Diencephalon (tissue), 1 donor: ENCODE results near the gene TRIM38. TPM values are rescaled to one million over a fixed set of nuclear protein-coding genes. Genes with fewer than 3 reads are reported as not detected.

Source experiments
- small RNA-seq: library from RNA; depleted of rRNA; stranded (forward); fragments of <200 nt; gene quantifications from one replicate; pipeline ENCODE3, GENCODE V24; 2014
- total RNA-seq: library from RNA; depleted of rRNA; stranded (reverse); fragments of >200 nt; gene quantifications from one replicate; pipeline ENCODE4 v1.2.3, GENCODE V29; 2014

TRIM38 gene, protein sequence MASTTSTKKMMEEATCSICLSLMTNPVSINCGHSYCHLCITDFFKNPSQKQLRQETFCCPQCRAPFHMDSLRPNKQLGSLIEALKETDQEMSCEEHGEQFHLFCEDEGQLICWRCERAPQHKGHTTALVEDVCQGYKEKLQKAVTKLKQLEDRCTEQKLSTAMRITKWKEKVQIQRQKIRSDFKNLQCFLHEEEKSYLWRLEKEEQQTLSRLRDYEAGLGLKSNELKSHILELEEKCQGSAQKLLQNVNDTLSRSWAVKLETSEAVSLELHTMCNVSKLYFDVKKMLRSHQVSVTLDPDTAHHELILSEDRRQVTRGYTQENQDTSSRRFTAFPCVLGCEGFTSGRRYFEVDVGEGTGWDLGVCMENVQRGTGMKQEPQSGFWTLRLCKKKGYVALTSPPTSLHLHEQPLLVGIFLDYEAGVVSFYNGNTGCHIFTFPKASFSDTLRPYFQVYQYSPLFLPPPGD
- total RNA-seq: 0.92 TPM

DNA sequence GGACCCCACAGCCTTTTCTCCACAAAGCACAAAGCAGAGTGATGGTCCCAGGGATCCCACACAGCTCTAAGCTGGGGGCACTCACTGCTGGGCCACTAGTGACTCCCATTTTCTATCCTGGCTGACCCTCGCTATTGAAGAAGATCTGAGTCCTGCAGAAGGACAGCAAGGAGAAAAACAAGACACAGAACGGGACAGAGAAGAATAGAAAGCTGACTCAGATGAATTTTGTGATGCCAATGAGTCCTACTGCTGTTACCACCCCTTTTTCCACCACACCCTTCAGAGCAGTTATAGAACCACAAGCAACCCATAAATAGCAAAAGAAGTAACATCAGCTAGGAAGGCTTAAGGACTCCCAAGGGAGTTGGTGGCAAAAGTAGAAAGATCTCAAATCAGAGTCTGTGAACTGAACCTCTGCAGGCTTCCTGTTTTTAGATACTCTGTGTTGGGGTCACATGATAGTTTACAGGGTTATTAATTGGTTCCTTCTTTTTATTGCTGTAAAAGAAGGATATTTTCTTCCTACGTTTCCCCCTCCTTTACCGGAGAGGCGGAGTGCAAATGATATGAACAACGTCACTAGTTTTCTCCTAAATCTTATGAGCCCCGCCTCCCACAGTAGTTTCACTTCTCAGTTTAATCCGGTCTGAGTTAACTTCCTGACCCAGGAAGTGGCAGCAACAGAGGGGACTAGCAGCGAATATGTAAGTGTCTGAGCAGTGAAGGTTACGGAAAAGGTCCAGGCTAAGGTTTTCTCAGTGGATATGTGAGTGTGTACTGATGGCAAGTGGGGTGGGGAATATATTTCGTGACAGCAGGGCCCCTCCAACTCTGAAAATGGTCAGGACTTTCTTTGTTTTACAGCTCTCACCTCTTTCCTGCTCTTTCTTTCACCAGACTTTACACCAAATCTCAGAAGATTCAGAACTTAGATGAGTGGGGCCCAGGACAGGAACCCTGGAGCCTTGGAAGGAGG is at the start of gene TRIM38:
Gene TRIM38, plus strand, starts transcription at position 654 of the 979 bp plus-strand sequence. CDS start 3,721 bp downstream, outside the sequence.

DNA sequence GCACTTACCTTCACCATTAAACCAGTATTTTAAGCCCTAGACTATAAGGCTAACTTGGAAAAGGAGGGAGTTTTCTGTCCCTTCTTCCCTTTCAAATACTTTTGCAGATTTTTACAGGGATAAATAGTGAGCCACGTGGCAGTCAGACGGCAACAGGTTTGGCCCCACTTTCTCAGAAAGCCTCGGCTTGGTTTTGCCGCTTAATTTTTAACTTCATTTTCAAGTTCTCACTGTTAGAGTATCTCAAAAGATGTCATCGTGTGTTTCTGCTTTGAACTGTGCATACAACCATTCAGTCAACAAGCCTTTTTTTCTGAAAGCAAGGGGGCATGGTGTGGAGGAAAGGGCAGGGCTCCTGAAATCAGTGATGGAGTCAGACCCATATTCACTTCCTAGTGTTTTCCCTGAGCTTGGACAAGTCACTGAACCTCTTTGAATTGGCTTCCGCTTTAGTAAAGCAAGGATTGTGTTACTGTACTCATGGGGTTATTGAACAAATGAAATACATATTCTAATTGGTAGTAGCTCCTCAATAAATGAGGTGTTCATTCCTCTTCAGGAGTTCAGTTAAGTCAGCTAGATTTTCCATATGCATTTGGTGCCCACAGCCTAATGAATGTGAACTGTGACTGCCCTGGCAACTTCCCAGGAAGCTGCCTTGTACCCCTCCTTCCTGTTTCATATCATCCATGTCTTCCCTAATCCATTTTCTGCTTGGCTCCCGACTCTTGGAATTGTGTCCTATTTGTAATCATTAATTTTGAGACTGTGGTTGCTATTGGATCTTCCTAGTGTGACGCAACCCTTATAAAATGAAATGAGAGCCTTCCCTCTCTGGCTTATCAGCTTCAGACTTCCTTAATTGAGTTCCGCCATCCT is 31.8 kb upstream of the TRIM38 start, which contains the start of gene SLC17A2:
Gene SLC17A2, minus strand, starts transcription at position 160 of the 879 bp plus-strand sequence. CDS start 4,895 bp downstream, outside the sequence.

Small RNA genes lying within 50 kb of the gene (small RNA-seq; reads per million reads assigned to genes)
- gene HIST1H1PS2: not detected

Other genes starting within 250 kb of the TRIM38 start
- not detected for gene SLC17A4, start 208.1 kb upstream of the TRIM38 start, total RNA-seq
- gene SLC17A1, start 130.8 kb upstream of the TRIM38 start, total RNA-seq: not detected
- gene SLC17A3, start 88.6 kb upstream of the TRIM38 start, total RNA-seq: not detected
- not detected for gene SLC17A2, start 32.1 kb upstream of the TRIM38 start, total RNA-seq
- gene HFE, start 124.6 kb downstream of the TRIM38 start, total RNA-seq: 1.6 TPM